H9 (cell line): ENCODE results near the gene SLC22A2. TPM values are rescaled to one million over a fixed set of nuclear protein-coding genes. Genes with fewer than 3 reads are reported as not detected.

ENCODE experiments used
- DNase-seq: peaks from one replicate; pipeline ENCODE4 v3.0.0-alpha.2; 2017
- H2AFZ ChIP-seq: one replicate; pipeline ENCODE4 v1.6.1; 2013; ENCODE audit warnings: mild to moderate bottlenecking, low read length, control low read depth, moderate library complexity
- H2AK5ac ChIP-seq: 2 replicates; pipeline ENCODE4 v1.6.1; 2013; ENCODE audit warnings: low read length, control low read depth, mixed read lengths; ENCODE audit not compliant: insufficient read length
- H2BK120ac ChIP-seq: one replicate; pipeline ENCODE4 v1.6.1; 2013; ENCODE audit warnings: low read depth, mild to moderate bottlenecking, low read length, control low read depth, inconsistent platforms; ENCODE audit not compliant: poor library complexity, severe bottlenecking
- H2BK12ac ChIP-seq: 2 replicates; pipeline ENCODE4 v1.6.1; 2013; ENCODE audit warnings: low read length, control low read depth, mixed read lengths, low read depth; ENCODE audit not compliant: insufficient read length
- H2BK15ac ChIP-seq: 2 replicates; pipeline ENCODE4 v1.6.1; 2013; ENCODE audit warnings: low read depth, low read length, control low read depth
- H2BK20ac ChIP-seq: one replicate; pipeline ENCODE4 v1.6.1; 2013; ENCODE audit warnings: low read depth, mild to moderate bottlenecking, low read length, control low read depth, inconsistent platforms; ENCODE audit not compliant: poor library complexity, severe bottlenecking
- H2BK5ac ChIP-seq: 2 replicates; pipeline ENCODE4 v1.6.1; 2013; ENCODE audit warnings: low read length, control low read depth, mixed read lengths; ENCODE audit not compliant: insufficient read length
- H3K14ac ChIP-seq: 2 replicates; pipeline ENCODE4 v1.6.1; 2013; ENCODE audit warnings: low read length, control low read depth; ENCODE audit not compliant: insufficient read depth
- H3K18ac ChIP-seq: 2 replicates; pipeline ENCODE4 v1.6.1; 2013; ENCODE audit warnings: low read depth, mild to moderate bottlenecking, mixed read lengths, low read length, control low read depth; ENCODE audit not compliant: insufficient read length
- H3K23ac ChIP-seq: 2 replicates; pipeline ENCODE4 v1.6.1; 2013; ENCODE audit warnings: low read length, control low read depth, mixed read lengths, low read depth; ENCODE audit not compliant: insufficient read length
- H3K23me2 ChIP-seq: 2 replicates; pipeline ENCODE4 v1.6.1; 2013; ENCODE audit warnings: low read depth, mild to moderate bottlenecking, mixed read lengths, low read length, control low read depth; ENCODE audit not compliant: insufficient read length, poor library complexity, severe bottlenecking
- H3K27ac ChIP-seq: 2 replicates; pipeline ENCODE4 v1.5.1; 2013; ENCODE audit warnings: low read length, control low read depth, mixed read lengths, low read depth; ENCODE audit not compliant: insufficient read length
- H3K27me3 ChIP-seq: 2 replicates; pipeline ENCODE4 v1.6.1; 2013; ENCODE audit warnings: low read length, control low read depth, inconsistent platforms; ENCODE audit not compliant: insufficient read depth
- H3K4ac ChIP-seq: 2 replicates; pipeline ENCODE4 v1.6.1; 2013; ENCODE audit warnings: low read depth, mild to moderate bottlenecking, control low read depth, inconsistent platforms, low read length, moderate library complexity
- H3K4me1 ChIP-seq: 2 replicates; pipeline ENCODE4 v1.6.1; 2013; ENCODE audit warnings: low read length, control low read depth, inconsistent platforms; ENCODE audit not compliant: insufficient read depth
- H3K4me2 ChIP-seq: 2 replicates; pipeline ENCODE4 v1.6.1; 2013; ENCODE audit warnings: low read length, control low read depth, mixed read lengths; ENCODE audit not compliant: insufficient read length, insufficient read depth
- H3K56ac ChIP-seq: 2 replicates; pipeline ENCODE4 v1.6.1; 2013; ENCODE audit warnings: low read depth, mild to moderate bottlenecking, mixed read lengths, low read length, control low read depth; ENCODE audit not compliant: insufficient read length
- H3K79me1 ChIP-seq: 2 replicates; pipeline ENCODE4 v1.6.1; 2013; ENCODE audit warnings: low read depth, mild to moderate bottlenecking, moderate library complexity, low read length, control low read depth, inconsistent platforms; ENCODE audit not compliant: insufficient read depth, poor library complexity, severe bottlenecking
- H3K79me2 ChIP-seq: 2 replicates; pipeline ENCODE4 v1.6.1; 2013; ENCODE audit warnings: low read length, control low read depth, inconsistent platforms; ENCODE audit not compliant: insufficient read depth
- H3K9ac ChIP-seq: 2 replicates; pipeline ENCODE4 v1.6.1; 2013; ENCODE audit warnings: low read length, control low read depth, mixed read lengths; ENCODE audit not compliant: insufficient read length; ENCODE audit errors: extremely low read depth
- H3K9me3 ChIP-seq: one replicate; pipeline ENCODE4 v1.6.1; 2013; ENCODE audit warnings: low read depth, low read length, inconsistent platforms; ENCODE audit not compliant: control insufficient read depth
- H3T11ph ChIP-seq: one replicate; pipeline ENCODE4 v1.6.1; 2013; ENCODE audit warnings: mild to moderate bottlenecking, low read length, control low read depth, inconsistent platforms
- H4K20me1 ChIP-seq: one replicate; pipeline ENCODE4 v1.6.1; 2013; ENCODE audit not compliant: control insufficient read depth, insufficient read length, insufficient read depth
- H4K5ac ChIP-seq: 2 replicates; pipeline ENCODE4 v1.6.1; 2013; ENCODE audit warnings: low read depth, mild to moderate bottlenecking, mixed read lengths, low read length, control low read depth; ENCODE audit not compliant: insufficient read length
- H4K8ac ChIP-seq: replicated peaks from 2 replicates; pipeline ENCODE4 v1.6.1; 2013; ENCODE audit warnings: low read length, control low read depth, mixed read lengths, low read depth; ENCODE audit not compliant: insufficient read length
- H4K91ac ChIP-seq: 2 replicates; pipeline ENCODE4 v1.6.1; 2013; ENCODE audit warnings: low read depth, mild to moderate bottlenecking, moderate library complexity, mixed read lengths, low read length, control low read depth; ENCODE audit not compliant: insufficient read length
- H3K27ac Mint-ChIP-seq, 3 experiments: 2 replicates in 2 of 3; 3 replicates in 1 of 3; pipeline ENCODE4 v1.8.0; 2020 to 2021; ENCODE audit warnings: mixed read lengths in 3 of 3, mild to moderate bottlenecking in 1 of 3, moderate library complexity in 1 of 3
- H3K27me3 Mint-ChIP-seq: 2 replicates; pipeline ENCODE4 v1.8.0; 2021; ENCODE audit warnings: low read depth, mild to moderate bottlenecking, moderate library complexity, mixed read lengths
- H3K36me3 Mint-ChIP-seq, 3 experiments: 2 replicates in 2 of 3; 3 replicates in 1 of 3; pipeline ENCODE4 v1.8.0; 2020 to 2021; ENCODE audit warnings: low read depth in 3 of 3, mixed read lengths in 3 of 3; ENCODE audit not compliant: insufficient read depth in 1 of 3
- H3K4me1 Mint-ChIP-seq, 2 experiments: 2 replicates each; pipeline ENCODE4 v1.8.0; 2020; ENCODE audit warnings: mixed read lengths in 2 of 2
- H3K4me3 Mint-ChIP-seq, 2 experiments: 2 replicates in 1 of 2; 3 replicates in 1 of 2; pipeline ENCODE4 v1.8.0; 2020 to 2021; ENCODE audit warnings: mild to moderate bottlenecking in 2 of 2, mixed read lengths in 2 of 2, moderate library complexity in 1 of 2
- H3K9me3 Mint-ChIP-seq, 2 experiments: 2 replicates in 1 of 2; 3 replicates in 1 of 2; pipeline ENCODE4 v1.8.0; 2020; ENCODE audit warnings: mild to moderate bottlenecking in 2 of 2, mixed read lengths in 2 of 2, moderate library complexity in 1 of 2
- CTCF ChIP-seq: fragments of 200-600 bp; sonication (generic); conservative IDR thresholded peaks from 3 replicates; pipeline ENCODE4 v1.8.0; 2021; ENCODE audit warnings: antibody characterized with exemption, mild to moderate bottlenecking
- WGBS: extraction: QIAGEN DNeasy Blood & Tissue Kit; methylation state at CpG from one replicate; pipeline ENCODE4 v1.1.7; 2013; ENCODE audit warnings: missing lambda C conversion rate, low lambda C conversion rate, mixed read lengths; ENCODE audit not compliant: insufficient read length; ENCODE audit errors: extremely low coverage; 5-methylcytosine and 5-hydroxymethylcytosine counted together
- total RNA-seq: library from RNA; stranded (reverse); gene quantifications from 2 replicates; pipeline ENCODE4 v1.2.1, GENCODE V29; 2021

The SLC22A2 gene
- total RNA-seq, 1 experiment from 2014 or later, result 1.0 TPM

- Histone ChIP-seq H3T11ph (no peak overlapping the region), H3K4me1 (peaks cover 7% of the 10 kb centered on the region), H3K9me3 (no peaks in the 10 kb centered on the region), H3K4ac (no peak overlapping the region), H3K23ac (no peak overlapping the region), H3K18ac (no peak overlapping the region), H3K79me2 (no peaks in the 10 kb centered on the region), H3K9ac (no peak overlapping the region), H2BK15ac (no peak overlapping the region), H2AFZ (no peak overlapping the region), H3K4me2 (no peak overlapping the region), H2BK12ac (no peak overlapping the region), H3K27me3 (no peaks in the 10 kb centered on the region), H2BK120ac (no peak overlapping the region), H2AK5ac (no peak overlapping the region), H4K5ac (no peak overlapping the region), H3K27ac (no peak overlapping the region), H3K79me1 (no peaks in the 10 kb centered on the region), H3K56ac (no peak overlapping the region), H4K20me1 (no peaks in the 10 kb centered on the region), H2BK5ac (no peak overlapping the region), H4K8ac (no peak overlapping the region), H3K14ac (no peak overlapping the region), H4K91ac (no peak overlapping the region), H2BK20ac (no peak overlapping the region), H3K23me2 (no peaks in the 10 kb centered on the region)
- WGBS, result no CpG with 5 or more reads among the region's 1 CpG
- Mint-ChIP-seq H3K27ac (no peak overlapping the region; a peak in 1 of 7 replicates), H3K4me3 (no peak overlapping the region), H3K27me3 (no peaks in the 10 kb centered on the region; the same call in 1 of the 2 replicates), H3K4me1 (peaks cover 56 to 58% of the 10 kb centered on the region in 2 experiments), H3K36me3 (no peaks in the 10 kb centered on the region), H3K9me3 (no peaks in the 10 kb centered on the region)
- no peak for DNase-seq
- TF ChIP-seq CTCF, result no peak
Measured at GRCh38 chr6:160256445-160256844, 2.2 kb downstream of the SLC22A2 start.
